GM12892 (cell line): ENCODE data around the gene TM9SF1.
A peak's percentile ranks its signal among the peaks of the same experiment; 100 is the strongest.

Experiments used
- POLR2A ChIP-seq: IDR thresholded peaks from 2 replicates; pipeline ENCODE4 v1.6.1; 2011; ENCODE audit warnings: low read depth, low read length, control low read depth
- POLR2AphosphoS5 ChIP-seq: IDR thresholded peaks from 2 replicates; pipeline ENCODE4 v1.6.1; 2011; ENCODE audit warnings: low read depth, low read length, control low read depth
- TAF1 ChIP-seq: IDR thresholded peaks from 2 replicates; pipeline ENCODE4 v1.6.1; 2011; ENCODE audit warnings: low read depth, mild to moderate bottlenecking, control low read depth, low read length, borderline replicate concordance

- TF ChIP-seq POLR2AphosphoS5 (0 out of 2 replicates have a peak, but pooled peaks have one; percentile 40), POLR2A (0 out of 2 replicates have a peak, but pooled peaks have one; percentile 17), TAF1 (no peak)
Measured at GRCh38 chr14:24182110-24182882, 12.9 kb downstream of the TM9SF1 start.
